Activated T-helper 1 cell treated with anti-CD3 and anti-CD28 coated beads, Interleukin-12 subunit alpha, Interleukin-12 subunit beta, Interleukin-2, Interleukin-4 antibody, amounts not matched to agents 30 ng/mL and 10 ng/mL and 1 ng/mL, durations not matched to agents 14 hours and 24 hours and 36 hours (primary cell): ENCODE data around the gene CTRB1. TPM values are rescaled to one million over a fixed set of nuclear protein-coding genes. Genes with fewer than 3 reads are reported as not detected.
"Not testable (repeated sequence)": the region's sequence is repeated elsewhere in the genome, so short reads cannot be mapped to it uniquely, and the experiment has no call there.

Source experiments
- DNase-seq: peaks from one replicate; pipeline ENCODE4 v3.0.0; 2021; ENCODE audit warnings: low spot score
- H3K27ac Mint-ChIP-seq: one replicate; pipeline ENCODE4 v1.8.0; 2021; ENCODE audit warnings: mild to moderate bottlenecking, mixed read lengths
- H3K27me3 Mint-ChIP-seq: one replicate; pipeline ENCODE4 v1.8.0; 2022; ENCODE audit warnings: mild to moderate bottlenecking, moderate library complexity, mixed read lengths; ENCODE audit not compliant: insufficient read depth
- H3K36me3 Mint-ChIP-seq: one replicate; pipeline ENCODE4 v1.8.0; 2021; ENCODE audit warnings: low read depth, mixed read lengths
- H3K4me1 Mint-ChIP-seq: one replicate; pipeline ENCODE4 v1.8.0; 2021; ENCODE audit warnings: low read depth, mixed read lengths
- H3K4me3 Mint-ChIP-seq: one replicate; pipeline ENCODE4 v1.8.0; 2021; ENCODE audit warnings: mild to moderate bottlenecking, moderate library complexity, mixed read lengths
- H3K9me3 Mint-ChIP-seq: one replicate; pipeline ENCODE4 v1.8.0; 2021; ENCODE audit warnings: mixed read lengths
- intact Hi-C: fragments of 100-400 bp; cut with micrococcal nuclease; formaldehyde crosslinking; loops from one replicate; pipeline ENCODE4 v1.15.1; 2024
- total RNA-seq: library from RNA; stranded (reverse); gene quantifications from 2 replicates; pipeline ENCODE4 v1.2.3, GENCODE V29; 2022

CTRB1 gene
- total RNA-seq, 1 donor from 2014 or later: not detected

GRCh38 chr16:75242436-75243078 is 23.8 kb downstream of the CTRB1 start:
- H3K27ac Mint-ChIP-seq, intact Hi-C loops, H3K27me3 Mint-ChIP-seq, H3K9me3 Mint-ChIP-seq, DNase-seq, H3K4me1 Mint-ChIP-seq, H3K36me3 Mint-ChIP-seq, H3K4me3 Mint-ChIP-seq: not testable (repeated sequence)

GRCh38 chr16:75243667-75244224 is 25.0 kb downstream of the CTRB1 start:
- H3K9me3 Mint-ChIP-seq: no peaks in the 10 kb centered on the region
- H3K4me3 Mint-ChIP-seq: no peak overlapping the region
- intact Hi-C loops: no loop called here
- no peaks in the 10 kb centered on the region for H3K36me3 Mint-ChIP-seq
- no peak for DNase-seq
- no peaks in the 10 kb centered on the region for H3K4me1 Mint-ChIP-seq
- no peak overlapping the region for H3K27ac Mint-ChIP-seq
- peaks cover 9% of the 10 kb centered on the region for H3K27me3 Mint-ChIP-seq

- Mint-ChIP-seq H3K36me3 (no peaks in the 10 kb centered on the region), H3K27me3 (peaks cover 9% of the 10 kb centered on the region), H3K27ac (no peak overlapping the region), H3K4me1 (no peaks in the 10 kb centered on the region), H3K9me3 (no peaks in the 10 kb centered on the region), H3K4me3 (no peak overlapping the region)
- intact Hi-C loops: no loop called here
- no peak for DNase-seq
These were observed 25.5 kb downstream of the CTRB1 start for GRCh38 chr16:75244225-75244809.

GRCh38 chr16:75244844-75245758 is 26.3 kb downstream of the CTRB1 start:
- intact Hi-C loops: no loop called here

GRCh38 chr16:75246504-75247205 is 27.9 kb downstream of the CTRB1 start:
- Mint-ChIP-seq H3K36me3 (no peaks in the 10 kb centered on the region), H3K4me3 (no peak overlapping the region), H3K27ac (no peak overlapping the region), H3K9me3 (no peaks in the 10 kb centered on the region), H3K27me3 (peaks cover 15% of the 10 kb centered on the region), H3K4me1 (no peaks in the 10 kb centered on the region)
- DNase-seq: no peak
- intact Hi-C loops: no loop called here

More at GRCh38 chr16:75244844-75245758, 26.3 kb downstream of the CTRB1 start:
- H3K4me3 Mint-ChIP-seq: no peak overlapping the region
- no peak for DNase-seq
- H3K36me3 Mint-ChIP-seq: no peaks in the 10 kb centered on the region
- peaks cover 9% of the 10 kb centered on the region for H3K27me3 Mint-ChIP-seq
- H3K9me3 Mint-ChIP-seq: no peaks in the 10 kb centered on the region
- no peaks in the 10 kb centered on the region for H3K4me1 Mint-ChIP-seq
- H3K27ac Mint-ChIP-seq: no peak overlapping the region

GRCh38 chr16:75247249-75247648 is 28.5 kb downstream of the CTRB1 start:
- DNase-seq: no peak
- H3K36me3 Mint-ChIP-seq: no peaks in the 10 kb centered on the region
- H3K4me3 Mint-ChIP-seq: no peak overlapping the region
- H3K27me3 Mint-ChIP-seq: peaks cover 21% of the 10 kb centered on the region
- no peaks in the 10 kb centered on the region for H3K4me1 Mint-ChIP-seq
- no peaks in the 10 kb centered on the region for H3K9me3 Mint-ChIP-seq
- H3K27ac Mint-ChIP-seq: no peak overlapping the region
- intact Hi-C loops: no loop called here

GRCh38 chr16:75248142-75248535 is 29.4 kb downstream of the CTRB1 start:
- H3K9me3 Mint-ChIP-seq: no peaks in the 10 kb centered on the region
- no peak for DNase-seq
- no peak overlapping the region for H3K27ac Mint-ChIP-seq
- H3K27me3 Mint-ChIP-seq: peaks cover 28% of the 10 kb centered on the region
- intact Hi-C loops: no loop called here
- H3K4me3 Mint-ChIP-seq: no peak overlapping the region
- H3K4me1 Mint-ChIP-seq: no peaks in the 10 kb centered on the region
- no peaks in the 10 kb centered on the region for H3K36me3 Mint-ChIP-seq

- intact Hi-C loops: no loop called here
- no peaks in the 10 kb centered on the region for H3K4me1 Mint-ChIP-seq
- no peaks in the 10 kb centered on the region for H3K9me3 Mint-ChIP-seq
- H3K36me3 Mint-ChIP-seq: no peaks in the 10 kb centered on the region
- no peak overlapping the region for H3K4me3 Mint-ChIP-seq
- DNase-seq: no peak
- H3K27me3 Mint-ChIP-seq: peaks cover 28% of the 10 kb centered on the region
- H3K27ac Mint-ChIP-seq: no peak overlapping the region
These were observed 30.0 kb downstream of the CTRB1 start for GRCh38 chr16:75248536-75249380.

GRCh38 chr16:75249441-75249840 is 30.7 kb downstream of the CTRB1 start:
- Mint-ChIP-seq H3K27ac (no peak overlapping the region), H3K4me3 (no peak overlapping the region), H3K9me3 (no peaks in the 10 kb centered on the region), H3K4me1 (no peaks in the 10 kb centered on the region), H3K27me3 (peaks cover 28% of the 10 kb centered on the region), H3K36me3 (no peaks in the 10 kb centered on the region)
- DNase-seq: no peak
- intact Hi-C loops: no loop called here

- H3K9me3 Mint-ChIP-seq: no peaks in the 10 kb centered on the region
- H3K4me1 Mint-ChIP-seq: no peaks in the 10 kb centered on the region
- H3K27me3 Mint-ChIP-seq: peaks cover 32% of the 10 kb centered on the region
- no peak overlapping the region for H3K27ac Mint-ChIP-seq
- H3K4me3 Mint-ChIP-seq: no peak overlapping the region
- intact Hi-C loops: no loop called here
- H3K36me3 Mint-ChIP-seq: no peaks in the 10 kb centered on the region
- no peak for DNase-seq
These were observed 31.5 kb downstream of the CTRB1 start for GRCh38 chr16:75250089-75250808.

GRCh38 chr16:75250809-75251279 is 32.1 kb downstream of the CTRB1 start:
- Mint-ChIP-seq H3K4me1 (no peaks in the 10 kb centered on the region), H3K36me3 (no peaks in the 10 kb centered on the region), H3K27me3 (peaks cover 32% of the 10 kb centered on the region), H3K4me3 (no peak overlapping the region), H3K9me3 (no peaks in the 10 kb centered on the region), H3K27ac (no peak overlapping the region)
- DNase-seq: no peak
- intact Hi-C loops: no loop called here
